Measurements from ENCODE around the gene SMIM15. TPM values are rescaled to one million over a fixed set of nuclear protein-coding genes. Genes with fewer than 3 reads are reported as not detected.

The SMIM15 gene
- total and polyA plus RNA-seq, 2 experiments from 2014 or later = 55.0 to 65.8 TPM

DNA sequence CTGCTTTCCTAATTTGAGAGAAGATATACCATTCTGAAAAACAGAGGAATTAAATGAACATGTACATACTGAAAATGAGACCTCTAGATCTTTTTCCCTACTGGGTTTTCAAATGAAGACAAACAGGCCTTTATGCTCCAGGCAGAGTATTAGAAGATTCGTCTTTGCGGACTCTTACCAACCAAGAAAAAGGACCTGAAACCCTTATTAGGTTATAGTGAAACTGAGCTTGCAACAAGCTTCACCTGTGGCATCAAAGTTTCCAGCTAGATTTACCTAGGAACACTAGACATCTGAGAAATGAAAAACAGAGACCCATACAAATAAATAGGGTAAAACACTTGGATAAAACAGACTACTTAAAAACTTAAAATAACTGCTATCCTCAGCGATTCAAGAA is 46.3 kb downstream of the SMIM15 start:
- 95% methylated on average over 3 of the region's 3 CpGs for WGBS (ENCODE audit: low lambda C conversion rate, missing lambda C conversion rate)

DNA sequence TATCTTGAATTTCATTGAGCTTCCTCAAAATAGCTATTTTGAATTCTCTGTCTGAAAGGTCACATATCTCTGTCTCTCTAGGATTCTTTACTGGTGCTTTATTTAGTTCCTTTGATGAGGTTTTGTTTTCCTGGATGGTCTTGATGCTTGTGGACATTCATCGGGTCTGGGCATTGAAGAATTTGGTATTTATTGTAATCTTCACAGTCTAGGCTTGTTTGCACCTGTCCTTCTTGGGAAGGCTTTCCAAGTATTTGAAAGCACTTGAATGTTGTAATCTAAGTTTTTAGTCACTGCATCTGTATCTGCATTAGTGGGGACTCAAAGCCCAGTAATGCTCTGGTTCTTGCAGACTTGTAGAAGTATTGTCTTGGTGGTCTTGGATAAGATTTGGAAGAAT is 47.8 kb downstream of the SMIM15 start:
- no peaks in the 10 kb centered on the region for H4K20me1 ChIP-seq (ENCODE audit: insufficient read depth, poor library complexity, severe bottlenecking)
- no peak overlapping the region for H2AFZ ChIP-seq
- H3K27ac ChIP-seq = no peak overlapping the region
- no peaks in the 10 kb centered on the region for H3K9me2 ChIP-seq (replicated peaks; ENCODE audit: insufficient read depth)
- DNase-seq (ENCODE audit: low spot score) = no peak
- WGBS (ENCODE audit: low lambda C conversion rate, missing lambda C conversion rate) = 100% methylated on average over 1 of the region's 1 CpG
- no peak overlapping the region for H3K4me3 ChIP-seq
- no peaks in the 10 kb centered on the region for H3K36me3 ChIP-seq (replicated peaks; ENCODE audit: insufficient read depth, low read depth)
- H3K27me3 ChIP-seq = no peaks in the 10 kb centered on the region
- H3K9me3 ChIP-seq (ENCODE audit: low read depth) = no peaks in the 10 kb centered on the region
- H3K4me2 ChIP-seq = no peak overlapping the region
- TF ChIP-seq EZH2 (IDR thresholded peaks at IDR 0.05; ENCODE audit: borderline replicate concordance) (no peak), EZH2phosphoT487 (IDR thresholded peaks at IDR 0.05; ENCODE audit: low read depth, severe bottlenecking, unreplicated experiment) (no peak)
- TF ChIP-seq, protein P1, sequence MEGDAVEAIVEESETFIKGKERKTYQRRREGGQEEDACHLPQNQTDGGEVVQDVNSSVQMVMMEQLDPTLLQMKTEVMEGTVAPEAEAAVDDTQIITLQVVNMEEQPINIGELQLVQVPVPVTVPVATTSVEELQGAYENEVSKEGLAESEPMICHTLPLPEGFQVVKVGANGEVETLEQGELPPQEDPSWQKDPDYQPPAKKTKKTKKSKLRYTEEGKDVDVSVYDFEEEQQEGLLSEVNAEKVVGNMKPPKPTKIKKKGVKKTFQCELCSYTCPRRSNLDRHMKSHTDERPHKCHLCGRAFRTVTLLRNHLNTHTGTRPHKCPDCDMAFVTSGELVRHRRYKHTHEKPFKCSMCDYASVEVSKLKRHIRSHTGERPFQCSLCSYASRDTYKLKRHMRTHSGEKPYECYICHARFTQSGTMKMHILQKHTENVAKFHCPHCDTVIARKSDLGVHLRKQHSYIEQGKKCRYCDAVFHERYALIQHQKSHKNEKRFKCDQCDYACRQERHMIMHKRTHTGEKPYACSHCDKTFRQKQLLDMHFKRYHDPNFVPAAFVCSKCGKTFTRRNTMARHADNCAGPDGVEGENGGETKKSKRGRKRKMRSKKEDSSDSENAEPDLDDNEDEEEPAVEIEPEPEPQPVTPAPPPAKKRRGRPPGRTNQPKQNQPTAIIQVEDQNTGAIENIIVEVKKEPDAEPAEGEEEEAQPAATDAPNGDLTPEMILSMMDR (IDR thresholded peaks at IDR 0.05; ENCODE audit: poor library complexity) = no peak
- no peaks in the 10 kb centered on the region for H3K4me1 ChIP-seq (ENCODE audit: insufficient read depth)
- H3K79me2 ChIP-seq = no peaks in the 10 kb centered on the region

More for the DNA sequence above, 46.3 kb downstream of the SMIM15 start:
- Histone ChIP-seq H3K79me2 (no peaks in the 10 kb centered on the region), H4K20me1 (ENCODE audit: insufficient read depth, poor library complexity, severe bottlenecking) (no peaks in the 10 kb centered on the region), H3K4me1 (ENCODE audit: insufficient read depth) (no peaks in the 10 kb centered on the region), H3K36me3 (replicated peaks; ENCODE audit: insufficient read depth, low read depth) (no peaks in the 10 kb centered on the region), H3K9me3 (ENCODE audit: low read depth) (no peaks in the 10 kb centered on the region), H3K4me2 (no peak overlapping the region), H3K9me2 (replicated peaks; ENCODE audit: insufficient read depth) (no peaks in the 10 kb centered on the region), H3K27me3 (no peaks in the 10 kb centered on the region), H2AFZ (no peak overlapping the region), H3K27ac (no peak overlapping the region), H3K4me3 (no peak overlapping the region)
- TF ChIP-seq, protein P1 (IDR thresholded peaks at IDR 0.05; ENCODE audit: poor library complexity) = no peak
- no peak for DNase-seq (ENCODE audit: low spot score)

Other genes starting within 250 kb of the SMIM15 start
- 13.2 and 16.8 TPM in 2 replicates for gene ERCC8, start 217.4 kb downstream of the SMIM15 start, total RNA-seq
- 4.2 and 6.4 TPM in 2 replicates for gene ERCC8, start 217.4 kb downstream of the SMIM15 start, polyA plus RNA-seq
- gene NDUFAF2, start 217.3 kb downstream of the SMIM15 start, total RNA-seq = 32.5 and 39.5 TPM in 2 replicates
- gene NDUFAF2, start 217.3 kb downstream of the SMIM15 start, polyA plus RNA-seq = 44.5 and 47.6 TPM in 2 replicates
- gene ZSWIM6, start 169.8 kb upstream of the SMIM15 start, total RNA-seq = 12.7 and 13.0 TPM in 2 replicates
- gene ZSWIM6, start 169.8 kb upstream of the SMIM15 start, polyA plus RNA-seq = 6.7 and 9.0 TPM in 2 replicates

Data from hepatocyte (in vitro differentiated cells).